ENCODE measurements around the gene CTNNBIP1.

- TF ChIP-seq CTCF (IDR thresholded peaks at IDR 0.05) = no peak
- no peak for TF ChIP-seq POLR2A (IDR thresholded peaks at IDR 0.05)
Measured at GRCh38 chr1:9865724-9866123, 44.3 kb downstream of the CTNNBIP1 start.
